ENCODE data around the gene HCN2.
"Not testable (repeated sequence)": the region's sequence is repeated elsewhere in the genome, so short reads cannot be mapped to it uniquely, and the experiment has no call there.

The HCN2 gene

GRCh38 chr19:571566-571974 lies 18.1 kb upstream of the HCN2 start:
- no peak for DNase-seq

GRCh38 chr19:572140-572742 lies 17.4 kb upstream of the HCN2 start, which contains the start of gene BSG:
Gene BSG, plus strand, starts transcription at chr19:572596. Its CDS starts 39 bp downstream, at chr19:572635.
- DNase-seq, result peak; percentile 98

GRCh38 chr19:572743-573518 lies 16.8 kb upstream of the HCN2 start:
- DNase-seq, result peak; percentile 69

- DNase-seq, result peak; percentile 22
Observed at GRCh38 chr19:573519-573825, 16.2 kb upstream of the HCN2 start.

GRCh38 chr19:574658-575526 lies 14.8 kb upstream of the HCN2 start:
- DNase-seq, result peak; percentile 37

GRCh38 chr19:575527-576506 lies 13.9 kb upstream of the HCN2 start:
- peak; percentile 57 for DNase-seq

GRCh38 chr19:576768-577438 lies 12.8 kb upstream of the HCN2 start:
- peak; percentile 15 for DNase-seq

- DNase-seq, result peak; percentile 19
Observed at GRCh38 chr19:577439-578392, 12.0 kb upstream of the HCN2 start.

GRCh38 chr19:579111-579841 lies 10.4 kb upstream of the HCN2 start:
- DNase-seq, result no peak

- no peak for DNase-seq
Observed at GRCh38 chr19:579842-580155, 9.9 kb upstream of the HCN2 start.

- DNase-seq, result no peak
Observed at GRCh38 chr19:580274-580835, 9.3 kb upstream of the HCN2 start.

- peak; percentile 9 for DNase-seq
Observed at GRCh38 chr19:581399-582111, 8.1 kb upstream of the HCN2 start.

- peak; percentile 14 for DNase-seq
Observed at GRCh38 chr19:582497-583197, 7.0 kb upstream of the HCN2 start.

GRCh38 chr19:583198-583967 lies 6.3 kb upstream of the HCN2 start:
- DNase-seq, result peak; percentile 20

- DNase-seq, result no peak
Observed at GRCh38 chr19:583968-584239, 5.8 kb upstream of the HCN2 start.

- peak; percentile 68 for DNase-seq
Observed at GRCh38 chr19:584240-585001, 5.3 kb upstream of the HCN2 start.

GRCh38 chr19:585146-585545 lies 4.5 kb upstream of the HCN2 start:
- not testable (repeated sequence) for DNase-seq
